Measurements from ENCODE around the gene APLP2.

Gene APLP2

GRCh38 chr11:130133716-130134115, 64.0 kb downstream of the APLP2 start:
- no peak for DNase-seq
- Mint-ChIP-seq H3K27ac (no peak overlapping the region), H3K9me3 (no peaks in the 10 kb centered on the region), H3K27me3 (no peaks in the 10 kb centered on the region), H3K4me1 (no peaks in the 10 kb centered on the region), H3K4me3 (no peak overlapping the region)
- ATAC-seq, result no peak

DNA sequence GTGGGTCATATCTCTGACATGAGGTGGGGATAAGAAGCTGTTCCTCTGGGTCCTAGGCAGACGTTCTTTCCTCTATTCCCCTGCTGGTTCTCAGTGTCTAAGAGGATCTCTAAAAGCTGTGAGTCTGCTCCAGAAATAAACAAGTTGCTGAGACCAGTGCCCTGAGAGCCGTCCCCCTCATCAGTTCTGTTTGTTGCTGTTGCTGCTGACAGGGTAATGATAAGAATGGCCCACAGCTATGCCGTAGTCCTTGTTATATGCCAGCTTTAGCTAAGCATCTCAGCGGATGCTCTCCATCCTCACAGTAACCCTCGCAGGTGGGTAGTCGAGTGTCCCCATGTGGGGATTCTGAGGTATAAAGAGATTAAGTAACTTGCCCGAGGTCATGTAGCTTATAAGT, 66.4 kb downstream of the APLP2 start:
- Mint-ChIP-seq H3K9me3 (no peaks in the 10 kb centered on the region), H3K4me3 (no peak overlapping the region), H3K27me3 (no peaks in the 10 kb centered on the region), H3K4me1 (no peaks in the 10 kb centered on the region), H3K27ac (no peak overlapping the region)
- DNase-seq (no peak), ATAC-seq (no peak)

- H3K27me3 Mint-ChIP-seq, result no peaks in the 10 kb centered on the region
- no peak overlapping the region for H3K27ac Mint-ChIP-seq
- H3K9me3 Mint-ChIP-seq, result no peaks in the 10 kb centered on the region
- ATAC-seq, result peak; percentile 59
- peak in 1 of 2 donors; percentile 22 for DNase-seq
- H3K4me1 Mint-ChIP-seq, result no peaks in the 10 kb centered on the region
- no peak overlapping the region for H3K4me3 Mint-ChIP-seq
These were observed 68.3 kb downstream of the APLP2 start for GRCh38 chr11:130137999-130138398.

DNA sequence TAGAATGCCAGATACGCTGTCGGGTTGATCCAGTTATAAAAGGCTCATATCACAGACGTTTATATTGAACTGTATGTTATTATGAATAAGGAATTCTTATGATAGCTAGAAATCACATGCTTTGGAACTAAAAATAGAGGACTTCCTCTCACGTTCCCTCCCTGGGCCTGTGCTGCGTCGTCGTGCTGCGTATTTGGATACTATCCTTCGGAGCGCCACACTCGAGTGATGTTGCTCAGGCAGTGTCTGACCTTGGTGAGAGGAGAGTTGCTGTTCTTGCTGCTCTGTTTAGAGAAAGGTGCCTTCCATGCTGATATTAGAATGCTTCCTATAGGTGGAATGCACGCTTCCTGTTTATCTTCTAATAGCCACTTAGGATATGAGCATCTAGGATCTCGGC, 69.7 kb downstream of the APLP2 start:
- ATAC-seq, result no peak
- Mint-ChIP-seq H3K4me1 (no peaks in the 10 kb centered on the region), H3K4me3 (no peak overlapping the region), H3K27ac (no peak overlapping the region), H3K9me3 (no peaks in the 10 kb centered on the region), H3K27me3 (no peaks in the 10 kb centered on the region)
- no peak for DNase-seq

DNA sequence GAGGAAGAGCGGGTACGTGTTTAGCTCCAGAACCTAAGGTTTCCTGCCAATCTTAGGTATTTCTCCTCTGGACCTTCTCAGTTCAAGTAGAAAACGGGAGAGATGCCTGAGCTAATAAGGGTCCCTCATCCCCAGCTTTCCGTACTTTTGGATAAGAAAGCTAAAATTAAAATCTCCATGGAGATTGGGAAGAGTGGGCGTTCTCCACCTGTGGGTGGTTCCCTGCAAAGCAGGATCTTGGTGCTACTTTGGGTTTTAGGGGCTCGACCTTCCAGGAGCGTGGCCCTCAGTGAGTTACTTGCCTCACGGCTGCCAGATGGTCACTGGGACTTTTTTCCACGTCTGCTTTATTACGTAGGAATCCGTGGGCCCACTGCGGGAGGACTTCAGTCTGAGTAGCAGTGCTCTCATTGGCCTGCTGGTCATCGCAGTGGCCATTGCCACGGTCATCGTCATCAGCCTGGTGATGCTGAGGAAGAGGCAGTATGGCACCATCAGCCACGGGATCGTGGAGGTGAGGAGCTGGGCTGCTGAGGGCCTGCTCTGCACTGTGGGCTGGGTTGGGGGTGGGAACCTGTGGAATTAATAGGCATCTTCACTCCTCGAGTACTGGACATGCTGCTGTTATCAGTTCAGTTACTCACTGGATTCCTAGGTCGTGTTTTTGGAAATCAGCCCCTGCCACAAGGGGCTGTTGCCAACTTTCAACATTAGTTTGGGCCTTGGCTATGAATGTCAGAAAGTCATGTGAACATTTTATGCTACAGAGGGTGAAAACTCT, 72.1 kb downstream of the APLP2 start:
- DNase-seq (no peak), ATAC-seq (no peak)
- Mint-ChIP-seq H3K4me3 (no peak overlapping the region), H3K27me3 (no peaks in the 10 kb centered on the region), H3K9me3 (no peaks in the 10 kb centered on the region), H3K27ac (no peak overlapping the region), H3K4me1 (peaks cover 6% of the 10 kb centered on the region)

GRCh38 chr11:130144141-130144540, 74.4 kb downstream of the APLP2 start:
- ATAC-seq (no peak), DNase-seq (no peak)
- Mint-ChIP-seq H3K27ac (no peak overlapping the region), H3K27me3 (no peaks in the 10 kb centered on the region), H3K9me3 (no peaks in the 10 kb centered on the region), H3K4me3 (no peak overlapping the region), H3K4me1 (peaks cover 11% of the 10 kb centered on the region)

- ATAC-seq (no peak), DNase-seq (no peak)
- peaks cover 11% of the 10 kb centered on the region for H3K4me1 Mint-ChIP-seq
- H3K27ac Mint-ChIP-seq, result peak overlapping the region in 1 of 2 donors; percentile 71
- H3K9me3 Mint-ChIP-seq, result no peaks in the 10 kb centered on the region
- no peaks in the 10 kb centered on the region for H3K27me3 Mint-ChIP-seq
- no peak overlapping the region for H3K4me3 Mint-ChIP-seq
These were observed 75.2 kb downstream of the APLP2 start for GRCh38 chr11:130144861-130145281.

GRCh38 chr11:130145311-130145812, 75.7 kb downstream of the APLP2 start:
- ATAC-seq, result no peak
- Mint-ChIP-seq H3K27ac (peak overlapping the region in 1 of 2 donors; percentile 71), H3K9me3 (no peaks in the 10 kb centered on the region), H3K27me3 (no peaks in the 10 kb centered on the region), H3K4me1 (peaks cover 11% of the 10 kb centered on the region), H3K4me3 (no peak overlapping the region)
- DNase-seq, result no peak

- H3K27ac Mint-ChIP-seq, result no peak overlapping the region
- no peak overlapping the region for H3K4me3 Mint-ChIP-seq
- DNase-seq (no peak), ATAC-seq (peak; percentile 34)
- no peaks in the 10 kb centered on the region for H3K9me3 Mint-ChIP-seq
- H3K27me3 Mint-ChIP-seq, result no peaks in the 10 kb centered on the region
- H3K4me1 Mint-ChIP-seq, result peaks cover 11% of the 10 kb centered on the region
These were observed 76.5 kb downstream of the APLP2 start for GRCh38 chr11:130145975-130146776.

- DNase-seq (no peak), ATAC-seq (peak; percentile 66)
- H3K4me1 Mint-ChIP-seq, result peaks cover 11% of the 10 kb centered on the region
- H3K9me3 Mint-ChIP-seq, result no peaks in the 10 kb centered on the region
- no peaks in the 10 kb centered on the region for H3K27me3 Mint-ChIP-seq
- no peak overlapping the region for H3K27ac Mint-ChIP-seq
- no peak overlapping the region for H3K4me3 Mint-ChIP-seq
These were observed 77.1 kb downstream of the APLP2 start for GRCh38 chr11:130146796-130147195.

DNA sequence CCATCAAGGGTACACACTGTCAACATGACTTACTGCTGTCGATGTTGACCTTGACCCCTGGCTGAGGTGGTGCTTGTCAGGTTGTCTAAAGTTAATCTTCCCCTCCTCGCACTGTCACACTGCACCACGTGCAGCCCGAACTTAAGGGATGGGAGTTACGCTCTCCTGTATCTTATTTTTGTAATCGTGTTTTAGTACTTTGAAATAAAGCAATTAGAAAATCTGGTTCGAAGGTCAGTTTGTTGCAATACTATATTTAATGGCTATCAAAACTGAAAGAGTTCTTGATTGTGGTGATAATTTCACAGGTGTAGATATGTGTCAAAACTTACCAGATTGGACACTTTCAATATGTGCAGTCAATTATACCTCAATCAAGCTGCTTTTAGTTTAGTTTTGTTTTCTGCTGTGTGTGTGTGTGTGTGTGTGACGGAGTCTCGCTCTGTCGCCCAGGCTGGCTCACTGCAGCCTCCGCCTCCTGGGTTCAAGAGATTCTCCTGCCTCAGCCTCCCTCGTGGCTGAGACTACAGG, 79.2 kb downstream of the APLP2 start:
- Mint-ChIP-seq H3K27me3 (no peaks in the 10 kb centered on the region), H3K4me3 (no peak overlapping the region), H3K27ac (peak overlapping the region in 1 of 2 donors; percentile 74), H3K4me1 (peaks cover 11% of the 10 kb centered on the region), H3K9me3 (no peaks in the 10 kb centered on the region)
- ATAC-seq (no peak), DNase-seq (no peak)

- Mint-ChIP-seq H3K27me3 (peaks cover under 1% of the 10 kb centered on the region), H3K27ac (no peak overlapping the region), H3K4me1 (peaks cover 11% of the 10 kb centered on the region), H3K4me3 (no peak overlapping the region), H3K9me3 (no peaks in the 10 kb centered on the region)
- DNase-seq, result no peak
- ATAC-seq, result no peak
These were observed 81.1 kb downstream of the APLP2 start for GRCh38 chr11:130150790-130151189.

DNA sequence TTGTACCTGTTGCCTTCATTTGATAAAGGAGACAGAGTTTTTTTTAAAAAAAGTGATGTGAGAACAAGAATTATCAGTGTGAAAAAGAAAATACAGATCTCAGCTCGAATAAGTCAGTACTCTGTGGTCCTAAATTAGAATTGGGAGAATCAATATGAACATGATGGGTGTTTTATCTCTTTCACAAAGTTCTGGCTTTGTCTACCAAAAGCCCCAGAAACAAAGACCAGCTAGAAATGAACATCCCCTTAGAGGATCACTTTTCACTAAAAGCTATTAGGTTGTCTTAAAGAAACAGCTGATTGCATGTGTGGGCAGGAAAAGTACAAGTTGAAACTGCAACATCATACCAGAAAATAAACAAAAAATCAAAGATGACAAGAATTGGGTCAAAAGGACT, 81.5 kb downstream of the APLP2 start:
- Mint-ChIP-seq H3K4me1 (peaks cover 10% of the 10 kb centered on the region), H3K9me3 (no peaks in the 10 kb centered on the region), H3K27me3 (peaks cover 5% of the 10 kb centered on the region), H3K27ac (no peak overlapping the region), H3K4me3 (no peak overlapping the region)
- no peak for DNase-seq
- no peak for ATAC-seq

DNA sequence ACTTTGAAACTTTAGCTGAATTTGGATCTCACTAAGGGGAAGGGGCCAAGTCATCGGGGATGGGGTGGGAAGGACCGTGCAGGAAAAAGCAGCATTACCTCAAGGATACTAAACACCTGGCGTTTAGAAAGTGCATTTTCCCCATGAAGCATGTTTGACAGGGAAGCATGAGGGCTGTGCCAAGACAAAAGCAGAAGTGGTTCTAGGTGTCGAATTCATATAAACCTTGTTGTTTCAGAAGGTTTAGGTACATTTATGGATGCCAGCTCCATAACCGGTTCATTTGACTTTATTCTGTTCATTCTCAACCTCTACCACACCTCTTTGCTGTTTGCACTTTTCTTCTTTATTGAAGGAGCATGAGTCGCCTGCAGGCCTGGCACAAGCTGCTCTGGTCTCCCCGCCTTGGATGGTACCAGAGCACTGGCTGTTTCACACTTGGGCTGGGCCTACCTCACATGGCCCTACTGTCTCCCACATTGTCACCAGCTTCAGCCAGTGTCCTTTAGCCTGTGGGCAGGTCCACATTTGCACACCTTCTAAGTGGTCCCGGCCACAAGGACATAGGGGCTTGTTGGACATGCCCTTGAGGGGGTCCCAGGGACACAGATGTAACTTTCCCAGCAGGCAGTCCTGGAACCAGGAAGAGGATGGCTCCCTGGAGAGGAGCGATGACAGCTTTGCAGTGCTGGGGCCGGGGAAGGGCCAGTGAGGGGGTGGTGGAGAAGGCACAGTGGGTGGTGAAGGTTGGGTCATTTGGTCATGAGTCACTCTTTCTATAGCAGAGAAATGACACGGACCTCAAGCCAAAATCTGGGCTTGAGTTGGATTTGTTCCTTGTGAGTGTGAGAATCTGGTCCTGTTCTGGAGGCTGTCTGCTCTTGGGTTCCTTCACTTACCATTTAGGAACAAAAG, 86.7 kb downstream of the APLP2 start:
- peaks cover 50% of the 10 kb centered on the region for H3K27me3 Mint-ChIP-seq
- no peak for DNase-seq
- no peaks in the 10 kb centered on the region for H3K9me3 Mint-ChIP-seq
- no peak overlapping the region for H3K4me3 Mint-ChIP-seq
- no peak for ATAC-seq
- H3K4me1 Mint-ChIP-seq, result peaks cover 14% of the 10 kb centered on the region
- H3K27ac Mint-ChIP-seq, result no peak overlapping the region

- no peak for DNase-seq
- H3K27me3 Mint-ChIP-seq, result peaks cover 57% of the 10 kb centered on the region
- no peak overlapping the region for H3K4me3 Mint-ChIP-seq
- H3K4me1 Mint-ChIP-seq, result peaks cover 19% of the 10 kb centered on the region
- ATAC-seq, result no peak
- H3K9me3 Mint-ChIP-seq, result no peaks in the 10 kb centered on the region
- no peak overlapping the region for H3K27ac Mint-ChIP-seq
These were observed 87.4 kb downstream of the APLP2 start for GRCh38 chr11:130157101-130157500.

All from stimulated activated naive CD8-positive, alpha-beta T cell treated with anti-CD3 and anti-CD28 coated beads, Interleukin-15, amount 100 ng/mL, for 72 hours (primary cell).